Mucosa of descending colon (tissue), 3 donors: ENCODE results near the gene MALT1. TPM values are rescaled to one million over a fixed set of nuclear protein-coding genes. Genes with fewer than 3 reads are reported as not detected.

Experiments
- ATAC-seq: fragments of 200-7000 bp; cut with Tn5 transposase; one replicate; pipeline ENCODE4 v1.9.1; 2020; ENCODE audit warnings: mild to moderate bottlenecking, moderate library complexity
- DNase-seq, 3 donors: peaks; one replicate each; pipeline ENCODE4 v3.0.0-alpha.2; 2020
- H3K36me3 ChIP-seq: fragments of 200-600 bp; one replicate; pipeline ENCODE4 v1.8.0; 2021; ENCODE audit warnings: low read depth, mild to moderate bottlenecking
- H3K4me1 ChIP-seq: fragments of 200-600 bp; one replicate; pipeline ENCODE4 v1.8.0; 2021; ENCODE audit warnings: low read depth, mild to moderate bottlenecking
- H3K4me3 ChIP-seq: fragments of 200-600 bp; one replicate; pipeline ENCODE4 v1.8.0; 2021; ENCODE audit warnings: mild to moderate bottlenecking
- H3K9me3 ChIP-seq: fragments of 200-600 bp; one replicate; pipeline ENCODE4 v1.8.0; 2021; ENCODE audit warnings: mild to moderate bottlenecking
- intact Hi-C, 2 donors: fragments of 100-400 bp; cut with DNase I in 1 of 2; cut with micrococcal nuclease in 1 of 2; formaldehyde crosslinking; loops; one replicate each; pipeline versions ENCODE4 v1.11.0 to v1.11.1; 2022; cut with DNase I, micrococcal nuclease
- total RNA-seq, 3 donors: library from RNA; stranded (reverse); fragmentation: NEBNext Ultra II Directional in 2 of 3; extraction: Animal tissue kit (Norgen Biotek cat#: 25700) in 2 of 3; gene quantifications; one replicate each; pipeline versions ENCODE4 v1.2.1 to v1.2.4, GENCODE V29; 2021 to 2023
- TF ChIP-seq, protein P1 (sequence below): fragments of 200-600 bp; IDR thresholded peaks from one replicate; pipeline ENCODE4 v1.8.0; 2022; ENCODE audit warnings: antibody characterized with exemption, mild to moderate bottlenecking
- donor health status: DM: no; HTN: no; CAD: no; lungs with moderate emphysema.
- donor health status: DM: no; HTN: no; CAD: no.
- donor health status: DM: no; HTN: yes; CAD: no.

Gene MALT1
- total RNA-seq, 3 donors from 2014 or later: 19.5 to 23.4 (median 23.1) TPM

DNA sequence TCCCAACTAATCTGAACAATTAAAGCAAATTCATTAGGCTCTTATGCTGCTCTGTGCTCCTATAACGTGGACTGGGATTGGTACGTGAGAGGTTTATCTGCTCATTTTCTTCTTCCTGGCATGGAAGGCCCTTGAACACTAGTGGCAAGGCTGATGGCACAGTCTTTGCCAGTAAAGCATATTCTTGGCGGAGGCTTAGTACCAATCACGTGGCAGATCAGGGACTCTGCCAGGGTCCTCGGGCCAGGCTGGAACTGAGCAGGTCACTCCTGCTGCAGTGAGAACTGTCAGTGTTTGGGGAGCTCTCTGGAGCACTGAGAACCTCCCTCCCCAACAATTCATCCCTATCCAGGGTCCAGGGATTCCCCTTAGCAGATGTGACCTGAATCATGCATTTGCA lies 38.7 kb upstream of the MALT1 start:
- intact Hi-C loops: no loop called here
- TF ChIP-seq, protein P1, sequence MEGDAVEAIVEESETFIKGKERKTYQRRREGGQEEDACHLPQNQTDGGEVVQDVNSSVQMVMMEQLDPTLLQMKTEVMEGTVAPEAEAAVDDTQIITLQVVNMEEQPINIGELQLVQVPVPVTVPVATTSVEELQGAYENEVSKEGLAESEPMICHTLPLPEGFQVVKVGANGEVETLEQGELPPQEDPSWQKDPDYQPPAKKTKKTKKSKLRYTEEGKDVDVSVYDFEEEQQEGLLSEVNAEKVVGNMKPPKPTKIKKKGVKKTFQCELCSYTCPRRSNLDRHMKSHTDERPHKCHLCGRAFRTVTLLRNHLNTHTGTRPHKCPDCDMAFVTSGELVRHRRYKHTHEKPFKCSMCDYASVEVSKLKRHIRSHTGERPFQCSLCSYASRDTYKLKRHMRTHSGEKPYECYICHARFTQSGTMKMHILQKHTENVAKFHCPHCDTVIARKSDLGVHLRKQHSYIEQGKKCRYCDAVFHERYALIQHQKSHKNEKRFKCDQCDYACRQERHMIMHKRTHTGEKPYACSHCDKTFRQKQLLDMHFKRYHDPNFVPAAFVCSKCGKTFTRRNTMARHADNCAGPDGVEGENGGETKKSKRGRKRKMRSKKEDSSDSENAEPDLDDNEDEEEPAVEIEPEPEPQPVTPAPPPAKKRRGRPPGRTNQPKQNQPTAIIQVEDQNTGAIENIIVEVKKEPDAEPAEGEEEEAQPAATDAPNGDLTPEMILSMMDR: no peak
- no peaks in the 10 kb centered on the region for H3K9me3 ChIP-seq
- DNase-seq (no peak), ATAC-seq (no peak)
- H3K36me3 ChIP-seq: no peaks in the 10 kb centered on the region
- no peak overlapping the region for H3K4me3 ChIP-seq
- no peaks in the 10 kb centered on the region for H3K4me1 ChIP-seq

DNA sequence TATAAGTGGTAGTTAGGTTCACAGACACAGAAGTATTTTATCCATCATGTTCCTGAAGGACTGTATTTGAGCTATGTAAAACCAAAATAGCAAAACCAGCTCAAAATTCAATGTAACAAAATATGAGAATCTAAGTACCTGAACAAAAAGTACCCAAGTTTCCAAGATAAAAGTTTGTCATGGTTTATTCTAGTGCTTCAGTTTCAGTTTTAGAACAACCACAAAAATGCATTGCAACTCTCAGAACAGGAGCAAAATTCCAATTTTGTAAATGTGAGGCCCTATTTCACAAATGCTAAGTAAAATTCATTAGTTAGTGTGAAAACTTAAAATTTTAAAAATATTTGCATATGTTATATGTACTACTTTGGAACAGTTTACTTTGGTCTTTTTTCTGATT lies 37.4 kb upstream of the MALT1 start:
- no peak for DNase-seq
- H3K4me3 ChIP-seq: no peak overlapping the region
- H3K4me1 ChIP-seq: no peaks in the 10 kb centered on the region
- TF ChIP-seq, protein P1: no peak
- no peak for ATAC-seq
- H3K9me3 ChIP-seq: no peaks in the 10 kb centered on the region
- H3K36me3 ChIP-seq: no peaks in the 10 kb centered on the region
- intact Hi-C loops: no loop called here

DNA sequence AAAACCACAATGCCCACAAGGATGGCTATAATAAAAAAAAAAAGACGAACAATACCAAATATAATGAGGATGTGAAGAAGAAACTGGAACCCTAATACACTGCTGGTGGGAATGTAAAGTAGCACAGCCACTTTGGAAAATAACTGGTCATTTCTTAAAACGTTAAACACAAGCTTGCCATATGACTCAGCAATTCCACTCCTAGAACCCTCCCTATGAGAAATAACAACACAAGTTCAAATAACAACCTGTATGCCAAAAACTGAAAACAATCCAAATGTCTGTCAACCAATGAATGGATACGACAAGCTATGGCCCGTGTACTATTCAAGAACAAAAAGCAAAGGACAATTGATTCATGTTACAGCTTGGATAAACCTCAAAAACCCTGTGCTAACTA lies 35.4 kb upstream of the MALT1 start:
- no peak overlapping the region for H3K4me3 ChIP-seq
- TF ChIP-seq, protein P1: no peak
- H3K36me3 ChIP-seq: no peaks in the 10 kb centered on the region
- H3K4me1 ChIP-seq: no peaks in the 10 kb centered on the region
- intact Hi-C loops: no loop called here
- no peak for DNase-seq
- ATAC-seq: no peak
- no peaks in the 10 kb centered on the region for H3K9me3 ChIP-seq

GRCh38 chr18:58637197-58637596 lies 34.1 kb upstream of the MALT1 start:
- TF ChIP-seq, protein P1: no peak
- Histone ChIP-seq H3K9me3 (no peaks in the 10 kb centered on the region), H3K4me3 (no peak overlapping the region), H3K36me3 (no peaks in the 10 kb centered on the region), H3K4me1 (no peaks in the 10 kb centered on the region)
- no peak for DNase-seq
- intact Hi-C loops: no loop called here
- no peak for ATAC-seq

DNA sequence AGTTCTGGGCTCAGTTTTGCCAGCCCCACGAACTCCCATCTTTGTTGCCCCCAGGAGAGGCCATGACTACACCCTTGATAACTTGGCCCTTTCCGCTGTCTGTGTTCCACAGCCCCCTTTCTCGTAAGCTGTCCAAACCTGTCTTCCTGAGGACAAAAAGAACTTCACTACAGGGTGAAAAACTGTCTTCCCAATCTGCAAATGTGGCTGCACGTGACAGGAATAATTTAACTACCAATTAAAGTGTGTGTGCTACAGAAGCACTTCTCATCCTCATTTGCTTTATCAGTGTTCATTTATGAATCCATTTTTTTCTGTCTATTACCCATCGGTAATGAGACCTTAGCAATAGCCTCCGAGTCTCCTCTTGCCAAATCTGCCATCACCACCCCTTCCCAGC lies 33.3 kb upstream of the MALT1 start:
- Histone ChIP-seq H3K9me3 (no peaks in the 10 kb centered on the region), H3K36me3 (no peaks in the 10 kb centered on the region), H3K4me3 (no peak overlapping the region), H3K4me1 (no peaks in the 10 kb centered on the region)
- no peak for ATAC-seq
- TF ChIP-seq, protein P1: no peak
- no peak for DNase-seq
- intact Hi-C loops: no loop called here

GRCh38 chr18:58638441-58638840 lies 32.8 kb upstream of the MALT1 start:
- ATAC-seq: peak; percentile 25
- Histone ChIP-seq H3K4me1 (no peaks in the 10 kb centered on the region), H3K4me3 (no peak overlapping the region), H3K36me3 (no peaks in the 10 kb centered on the region), H3K9me3 (no peaks in the 10 kb centered on the region)
- intact Hi-C loops: no loop called here
- TF ChIP-seq, protein P1: no peak
- no peak for DNase-seq
